HG03025 (cell line): ENCODE results near the gene ANP32E.

Source experiments
- ATAC-seq: cut with Tn5 transposase; IDR thresholded peaks from one replicate; pipeline ENCODE4 v1.9.1; 2021; ENCODE audit warnings: mild to moderate bottlenecking, moderate library complexity; ENCODE audit not compliant: unreplicated experiment, low FRiP score

ANP32E gene

GRCh38 chr1:150173141-150173585 lies 62.7 kb downstream of the ANP32E start:
- no peak for ATAC-seq

DNA sequence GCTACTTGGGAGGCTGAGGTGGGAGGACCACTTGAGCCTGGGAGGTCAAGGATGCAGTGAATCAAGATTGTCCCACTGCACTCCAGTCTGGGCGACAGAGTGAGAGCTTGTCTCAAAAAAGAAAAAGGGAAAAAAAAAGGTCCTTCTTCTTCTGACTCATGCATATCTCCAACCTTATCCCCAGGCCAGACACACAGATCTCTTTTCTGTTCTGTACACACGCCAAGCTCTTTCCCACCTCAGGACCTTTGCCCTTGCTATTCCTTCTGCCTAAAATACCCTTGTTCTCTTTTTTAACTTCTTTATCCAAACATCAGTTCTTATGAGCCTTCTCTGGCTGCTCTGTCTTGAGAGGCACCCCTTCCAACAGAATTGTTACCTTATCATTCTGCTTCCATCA lies 64.1 kb downstream of the ANP32E start:
- ATAC-seq = no peak

DNA sequence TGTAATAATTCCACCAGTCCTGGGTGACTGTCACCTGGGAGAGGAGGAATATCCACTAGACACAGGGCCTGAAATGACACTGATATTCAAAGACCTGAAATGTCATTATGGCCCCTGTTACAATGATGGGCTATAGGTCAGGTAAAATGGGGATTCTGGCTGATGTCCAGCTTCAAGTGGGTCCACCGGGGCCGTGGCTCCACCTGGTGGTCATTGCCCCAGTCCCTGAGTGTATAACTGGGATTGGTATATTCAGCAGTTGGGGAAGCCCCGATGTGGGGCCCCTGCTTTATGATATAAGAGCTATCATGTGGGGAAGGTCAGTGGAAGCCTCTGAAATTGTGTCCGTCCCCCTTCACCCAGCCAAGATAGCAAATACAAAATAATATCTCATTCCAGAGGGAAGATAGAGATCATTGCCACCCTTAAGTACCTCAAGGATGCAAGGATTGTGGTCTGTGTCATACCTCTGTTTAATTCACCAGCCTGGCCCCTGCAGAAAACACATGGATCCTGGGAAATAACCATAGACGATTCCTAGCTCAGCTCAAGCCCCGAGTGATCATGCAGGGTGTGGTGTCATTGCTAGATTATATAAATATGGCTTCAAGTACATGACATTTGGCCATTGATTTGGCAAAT lies 66.8 kb downstream of the ANP32E start:
- ATAC-seq = no peak
